GM10248 (cell line): ENCODE measurements around the gene CAMTA1.

Experiments
- CTCF ChIA-PET: fragments of 300-600 bp; sonication (Branson Sonifier 250); formaldehyde crosslinking; extraction: SDS; loops from one replicate; lab custom pipeline; 2021; ENCODE audit warnings: antibody characterized with exemption; lab: Yijun Ruan, JAX
- POLR2A ChIA-PET: fragments of 350-650 bp; sonication (Branson Sonifier 250); formaldehyde crosslinking; extraction: SDS; loops from one replicate; lab custom pipeline; 2020; ENCODE audit warnings: antibody characterized with exemption; lab: Yijun Ruan, JAX
- DNase-seq: peaks from one replicate; pipeline ENCODE4 v3.0.0; 2012; ENCODE audit errors: extremely low spot score
- CTCF ChIP-seq: IDR thresholded peaks from 2 replicates; pipeline ENCODE4 v1.5.1; 2012; ENCODE audit warnings: mild to moderate bottlenecking, low read depth; ENCODE audit errors: extremely low read depth, missing control alignments, control extremely low read depth

Gene CAMTA1

GRCh38 chr1:6893388-6893787, 108.1 kb downstream of the CAMTA1 start:
- ChIA-PET CTCF (interaction anchor here (1.2 kb wide), 1 partner anchor 24 kb away, joined by 3 read pairs; no protein-coding TSS in a partner anchor), POLR2A (no interaction called here)
- DNase-seq = no peak
- TF ChIP-seq CTCF = no peak

- ChIA-PET POLR2A (no interaction called here), CTCF (interaction anchor here (1.0 kb wide), 1 partner anchor 12 kb away, joined by 3 read pairs; no protein-coding TSS in a partner anchor)
- TF ChIP-seq CTCF = no peak
- no peak for DNase-seq
These were observed 111.9 kb downstream of the CAMTA1 start for GRCh38 chr1:6897138-6897537.

- CTCF ChIA-PET = interaction anchor here (1.1 to 1.9 kb wide), 3 partner anchors 9 to 66 kb away, joined by 3 to 6 read pairs (median 3); no protein-coding TSS in a partner anchor
- no peak for TF ChIP-seq CTCF
- POLR2A ChIA-PET = no interaction called here
- no peak for DNase-seq
These were observed 113.8 kb downstream of the CAMTA1 start for GRCh38 chr1:6898974-6899539.

GRCh38 chr1:6899621-6900020, 114.4 kb downstream of the CAMTA1 start:
- TF ChIP-seq CTCF = no peak
- POLR2A ChIA-PET = no interaction called here
- CTCF ChIA-PET = interaction anchor here (1.2 to 1.9 kb wide), 2 partner anchors 9 to 67 kb away, joined by 3 to 6 read pairs; no protein-coding TSS in a partner anchor
- DNase-seq = no peak

GRCh38 chr1:6902153-6902552, 116.9 kb downstream of the CAMTA1 start:
- ChIA-PET CTCF (interaction anchor here (2.4 kb wide), 1 partner anchor 11 kb away, joined by 7 read pairs; no protein-coding TSS in a partner anchor), POLR2A (no interaction called here)
- no peak for TF ChIP-seq CTCF
- DNase-seq = no peak

- POLR2A ChIA-PET = no interaction called here
- TF ChIP-seq CTCF = no peak
- CTCF ChIA-PET = interaction anchor here (1.8 to 2.4 kb wide), 2 partner anchors 13 to 16 kb away, joined by 5 to 7 read pairs; no protein-coding TSS in a partner anchor
- DNase-seq = no peak
These were observed 119.4 kb downstream of the CAMTA1 start for GRCh38 chr1:6904476-6905170.
